ENCODE results near the gene NUDCD3. TPM values are rescaled to one million over a fixed set of nuclear protein-coding genes. Genes with fewer than 3 reads are reported as not detected.

Gene NUDCD3
- total RNA-seq, 4 donors from 2014 or later, result 44.9 to 92.4 (median 73.0) TPM

DNA sequence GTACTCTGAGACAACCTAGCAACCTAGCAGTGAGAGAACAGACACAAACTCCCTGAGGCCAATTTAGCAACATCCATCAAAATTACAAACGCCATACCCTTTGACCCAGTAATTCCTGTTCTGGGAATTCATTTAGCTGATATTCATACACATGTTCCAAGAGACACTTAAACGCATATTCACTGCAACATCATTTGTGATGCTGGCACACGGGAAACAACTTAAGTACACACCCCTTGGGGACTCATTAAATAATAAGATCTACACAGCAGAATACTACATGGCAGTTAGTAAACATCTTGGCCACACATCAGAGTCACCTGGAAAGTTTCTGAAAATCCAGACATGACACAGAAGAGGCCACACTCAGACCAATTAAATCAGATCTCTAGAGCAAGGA, 17.6 kb downstream of the NUDCD3 start:
- peaks cover 4 to 49% (median 20%) of the 10 kb centered on the region in 4 donors for H3K36me3 ChIP-seq
- DNase-seq (ENCODE audit: extremely low spot score), result no peak
- WGBS, result 76% methylated on average over 3 of the region's 3 CpGs
- intact Hi-C loops (cut with DNase I), result no loop called here
- H3K9me3 ChIP-seq, result no peaks in the 10 kb centered on the region
- no peaks in the 10 kb centered on the region for H3K27me3 ChIP-seq
- H3K4me3 ChIP-seq, result no peak overlapping the region
- H3K4me1 ChIP-seq, result peaks cover 35 to 66% (median 58%) of the 10 kb centered on the region in 4 donors
- TF ChIP-seq POLR2AphosphoS5 (IDR thresholded peaks at IDR 0.05) (no peak), POLR2A (IDR thresholded peaks at IDR 0.05; ENCODE audit: low read depth) (no peak)
- no peak overlapping the region for H3K27ac ChIP-seq (replicated peaks in 1 of 4)

DNA sequence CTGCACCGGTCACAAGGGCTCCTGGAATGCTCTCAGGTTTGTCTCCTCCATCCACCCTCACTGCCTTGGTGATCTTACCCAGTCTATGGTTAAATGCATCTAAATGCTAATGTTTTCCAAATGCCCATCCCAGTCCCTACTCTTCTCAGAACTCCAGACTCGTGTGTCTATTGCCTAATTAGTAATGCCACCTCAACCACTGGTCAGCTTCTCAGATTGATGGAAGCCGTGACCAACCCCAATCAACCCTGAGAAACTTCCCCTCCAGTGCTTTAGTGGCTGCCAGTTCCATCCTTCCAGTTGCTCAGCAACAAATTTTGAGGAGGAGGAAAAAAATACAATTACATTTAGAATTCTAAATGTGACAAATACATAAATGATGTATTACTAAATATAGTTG, 18.6 kb downstream of the NUDCD3 start:
- H3K4me1 ChIP-seq, result peaks cover 27 to 56% (median 49%) of the 10 kb centered on the region in 4 donors
- peaks cover 8 to 58% (median 27%) of the 10 kb centered on the region in 4 donors for H3K36me3 ChIP-seq
- H3K9me3 ChIP-seq, result no peaks in the 10 kb centered on the region
- intact Hi-C loops (cut with DNase I), result no loop called here
- H3K27ac ChIP-seq (replicated peaks in 1 of 4), result no peak overlapping the region
- no peak for DNase-seq (ENCODE audit: extremely low spot score)
- no peak for TF ChIP-seq POLR2A (IDR thresholded peaks at IDR 0.05; ENCODE audit: low read depth)
- H3K27me3 ChIP-seq, result no peaks in the 10 kb centered on the region
- WGBS, result 76% methylated on average over 3 of the region's 3 CpGs
- H3K4me3 ChIP-seq, result no peak overlapping the region

DNA sequence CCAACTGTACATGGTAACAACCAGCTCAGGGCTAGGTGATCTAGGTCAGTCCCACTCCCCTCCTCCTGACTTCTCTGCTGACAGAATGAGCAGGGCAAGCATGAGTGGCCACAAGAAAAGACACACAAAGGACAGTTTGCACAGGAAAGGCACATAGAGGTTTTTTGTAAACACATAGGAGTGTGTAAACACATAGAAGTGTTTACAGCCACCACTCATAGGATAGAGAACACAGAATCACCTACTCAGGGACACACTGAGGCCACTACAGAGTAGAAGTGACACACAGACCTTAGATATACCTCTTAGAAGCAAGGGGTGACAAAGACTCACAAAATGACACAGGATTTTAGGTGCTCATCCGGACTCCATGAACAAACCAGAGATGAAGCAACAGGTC, 19.0 kb downstream of the NUDCD3 start:
- intact Hi-C loops (cut with DNase I), result no loop called here
- 90% methylated on average over 1 of the region's 1 CpG for WGBS

GRCh38 chr7:44470628-44471245, 19.7 kb downstream of the NUDCD3 start:
- TF ChIP-seq POLR2A (IDR thresholded peaks at IDR 0.05; ENCODE audit: low read depth) (no peak), EP300 (IDR thresholded peaks at IDR 0.05) (no peak), POLR2AphosphoS5 (IDR thresholded peaks at IDR 0.05) (no peak)
- TF ChIP-seq, protein P1, sequence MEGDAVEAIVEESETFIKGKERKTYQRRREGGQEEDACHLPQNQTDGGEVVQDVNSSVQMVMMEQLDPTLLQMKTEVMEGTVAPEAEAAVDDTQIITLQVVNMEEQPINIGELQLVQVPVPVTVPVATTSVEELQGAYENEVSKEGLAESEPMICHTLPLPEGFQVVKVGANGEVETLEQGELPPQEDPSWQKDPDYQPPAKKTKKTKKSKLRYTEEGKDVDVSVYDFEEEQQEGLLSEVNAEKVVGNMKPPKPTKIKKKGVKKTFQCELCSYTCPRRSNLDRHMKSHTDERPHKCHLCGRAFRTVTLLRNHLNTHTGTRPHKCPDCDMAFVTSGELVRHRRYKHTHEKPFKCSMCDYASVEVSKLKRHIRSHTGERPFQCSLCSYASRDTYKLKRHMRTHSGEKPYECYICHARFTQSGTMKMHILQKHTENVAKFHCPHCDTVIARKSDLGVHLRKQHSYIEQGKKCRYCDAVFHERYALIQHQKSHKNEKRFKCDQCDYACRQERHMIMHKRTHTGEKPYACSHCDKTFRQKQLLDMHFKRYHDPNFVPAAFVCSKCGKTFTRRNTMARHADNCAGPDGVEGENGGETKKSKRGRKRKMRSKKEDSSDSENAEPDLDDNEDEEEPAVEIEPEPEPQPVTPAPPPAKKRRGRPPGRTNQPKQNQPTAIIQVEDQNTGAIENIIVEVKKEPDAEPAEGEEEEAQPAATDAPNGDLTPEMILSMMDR (IDR thresholded peaks at IDR 0.05), result no peak
- H3K27me3 ChIP-seq, result no peaks in the 10 kb centered on the region
- 90% methylated on average over 5 of the region's 5 CpGs for WGBS
- peaks cover 23 to 58% (median 52%) of the 10 kb centered on the region in 4 donors for H3K4me1 ChIP-seq
- H3K27ac ChIP-seq (replicated peaks in 1 of 4), result no peak overlapping the region
- no peak overlapping the region for H3K4me3 ChIP-seq
- H3K9me3 ChIP-seq, result no peaks in the 10 kb centered on the region
- intact Hi-C loops (cut with DNase I), result no loop called here
- DNase-seq (ENCODE audit: extremely low spot score), result no peak
- peaks cover 8 to 54% (median 30%) of the 10 kb centered on the region in 4 donors for H3K36me3 ChIP-seq

More for the DNA sequence above, 19.0 kb downstream of the NUDCD3 start:
- H3K9me3 ChIP-seq, result no peaks in the 10 kb centered on the region
- TF ChIP-seq, protein P1 (IDR thresholded peaks at IDR 0.05), result no peak
- TF ChIP-seq POLR2A (IDR thresholded peaks at IDR 0.05; ENCODE audit: low read depth), result no peak
- no peak for TF ChIP-seq POLR2AphosphoS5 (IDR thresholded peaks at IDR 0.05)
- no peak for TF ChIP-seq EP300 (IDR thresholded peaks at IDR 0.05)
- peaks cover 24 to 54% (median 47%) of the 10 kb centered on the region in 4 donors for H3K4me1 ChIP-seq
- peaks cover 8 to 58% (median 30%) of the 10 kb centered on the region in 4 donors for H3K36me3 ChIP-seq
- no peak for DNase-seq (ENCODE audit: extremely low spot score)
- H3K27me3 ChIP-seq, result no peaks in the 10 kb centered on the region
- no peak overlapping the region for H3K4me3 ChIP-seq
- H3K27ac ChIP-seq (replicated peaks in 1 of 4), result no peak overlapping the region

DNA sequence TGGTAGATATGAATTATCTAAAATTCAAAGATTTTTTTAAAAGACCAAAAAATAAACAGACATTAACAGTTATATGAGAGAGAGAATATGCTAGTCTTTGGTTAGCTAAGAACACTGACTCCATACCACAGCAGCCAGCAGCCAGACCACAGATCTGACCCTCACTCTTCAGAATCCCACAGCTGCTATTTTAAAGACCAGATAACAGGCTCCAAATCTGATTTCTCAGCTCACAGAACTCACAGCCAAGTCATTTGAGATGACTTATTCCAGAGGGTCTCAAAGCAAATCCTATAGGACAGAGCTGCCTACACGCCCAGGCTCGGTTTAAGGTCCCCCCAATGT, 20.4 kb downstream of the NUDCD3 start:
- Histone ChIP-seq H3K9me3 (no peaks in the 10 kb centered on the region), H3K36me3 (peaks cover 8 to 48% (median 27%) of the 10 kb centered on the region in 4 donors), H3K4me1 (peaks cover 28 to 63% (median 58%) of the 10 kb centered on the region in 4 donors), H3K27ac (replicated peaks in 1 of 4) (no peak overlapping the region), H3K27me3 (no peaks in the 10 kb centered on the region), H3K4me3 (no peak overlapping the region)
- DNase-seq (ENCODE audit: extremely low spot score), result no peak
- intact Hi-C loops (cut with DNase I), result no loop called here
- WGBS, result 90% methylated on average over 2 of the region's 2 CpGs
- TF ChIP-seq EP300 (IDR thresholded peaks at IDR 0.05) (no peak), POLR2AphosphoS5 (IDR thresholded peaks at IDR 0.05) (no peak), POLR2A (IDR thresholded peaks at IDR 0.05; ENCODE audit: low read depth) (no peak)
- TF ChIP-seq, protein P1 (IDR thresholded peaks at IDR 0.05), result no peak

All from esophagus muscularis mucosa (tissue), 4 donors.